Stimulated activated CD8-positive, alpha-beta memory T cell treated with anti-CD3 and anti-CD28 coated beads, Interleukin-15, amount 100 ng/mL, for 24 hours (primary cell): ENCODE results near the gene PEAK1.
A peak's percentile ranks its signal among the peaks of the same experiment; 100 is the strongest.

Experiments
- DNase-seq: peaks from one replicate; pipeline ENCODE4 v3.0.0-alpha.2; 2020; ENCODE audit warnings: low read depth

Gene PEAK1, protein sequence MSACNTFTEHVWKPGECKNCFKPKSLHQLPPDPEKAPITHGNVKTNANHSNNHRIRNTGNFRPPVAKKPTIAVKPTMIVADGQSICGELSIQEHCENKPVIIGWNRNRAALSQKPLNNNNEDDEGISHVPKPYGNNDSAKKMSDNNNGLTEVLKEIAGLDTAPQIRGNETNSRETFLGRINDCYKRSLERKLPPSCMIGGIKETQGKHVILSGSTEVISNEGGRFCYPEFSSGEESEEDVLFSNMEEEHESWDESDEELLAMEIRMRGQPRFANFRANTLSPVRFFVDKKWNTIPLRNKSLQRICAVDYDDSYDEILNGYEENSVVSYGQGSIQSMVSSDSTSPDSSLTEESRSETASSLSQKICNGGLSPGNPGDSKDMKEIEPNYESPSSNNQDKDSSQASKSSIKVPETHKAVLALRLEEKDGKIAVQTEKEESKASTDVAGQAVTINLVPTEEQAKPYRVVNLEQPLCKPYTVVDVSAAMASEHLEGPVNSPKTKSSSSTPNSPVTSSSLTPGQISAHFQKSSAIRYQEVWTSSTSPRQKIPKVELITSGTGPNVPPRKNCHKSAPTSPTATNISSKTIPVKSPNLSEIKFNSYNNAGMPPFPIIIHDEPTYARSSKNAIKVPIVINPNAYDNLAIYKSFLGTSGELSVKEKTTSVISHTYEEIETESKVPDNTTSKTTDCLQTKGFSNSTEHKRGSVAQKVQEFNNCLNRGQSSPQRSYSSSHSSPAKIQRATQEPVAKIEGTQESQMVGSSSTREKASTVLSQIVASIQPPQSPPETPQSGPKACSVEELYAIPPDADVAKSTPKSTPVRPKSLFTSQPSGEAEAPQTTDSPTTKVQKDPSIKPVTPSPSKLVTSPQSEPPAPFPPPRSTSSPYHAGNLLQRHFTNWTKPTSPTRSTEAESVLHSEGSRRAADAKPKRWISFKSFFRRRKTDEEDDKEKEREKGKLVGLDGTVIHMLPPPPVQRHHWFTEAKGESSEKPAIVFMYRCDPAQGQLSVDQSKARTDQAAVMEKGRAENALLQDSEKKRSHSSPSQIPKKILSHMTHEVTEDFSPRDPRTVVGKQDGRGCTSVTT (N-terminal part only)

DNA sequence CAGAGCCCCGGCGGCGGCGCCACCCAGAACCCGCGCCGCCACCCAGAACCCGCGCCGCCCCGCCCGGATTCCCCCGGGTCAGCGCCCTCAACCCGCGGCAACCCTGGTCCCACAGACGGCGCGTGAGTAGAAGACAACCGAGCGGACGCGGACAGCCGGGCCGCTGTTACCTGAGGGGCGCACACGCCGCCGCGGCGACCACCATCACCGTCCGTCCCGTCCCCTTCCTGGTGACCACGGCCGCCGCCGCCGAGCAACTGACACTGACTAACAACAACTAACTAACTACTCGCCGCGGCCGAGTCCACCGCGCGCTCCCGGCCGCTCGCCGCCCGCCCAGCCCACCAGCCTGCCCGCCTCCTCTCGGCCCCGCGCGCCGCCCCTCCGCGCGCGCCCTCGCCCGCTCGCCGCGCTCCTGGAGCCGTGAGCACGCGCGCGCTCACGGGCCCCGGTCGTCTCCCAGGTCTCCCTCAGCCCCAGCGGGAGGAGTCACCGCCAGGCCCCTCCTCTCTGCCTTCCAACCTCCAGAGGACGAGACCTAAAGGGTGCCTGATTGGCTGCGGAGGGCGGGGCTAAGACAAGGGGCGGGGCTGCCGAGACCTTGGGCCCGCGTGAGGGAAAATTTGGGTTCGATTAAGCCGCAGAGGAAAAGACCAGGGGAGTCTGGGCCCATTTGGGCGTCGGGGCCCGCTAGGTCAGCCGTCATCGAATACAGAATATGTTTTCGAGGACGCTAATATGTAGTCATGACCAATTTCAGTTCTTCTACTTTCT lies at the start of gene PEAK1:
Gene PEAK1 (minus strand): TSS at position 269 of the 774 bp plus-strand sequence. CDS start 238,178 bp downstream, outside the sequence.
- DNase-seq, result peak; percentile 97

- no peak for DNase-seq
Measured at GRCh38 chr15:77468896-77469295, 49.0 kb upstream of the PEAK1 start.

DNA sequence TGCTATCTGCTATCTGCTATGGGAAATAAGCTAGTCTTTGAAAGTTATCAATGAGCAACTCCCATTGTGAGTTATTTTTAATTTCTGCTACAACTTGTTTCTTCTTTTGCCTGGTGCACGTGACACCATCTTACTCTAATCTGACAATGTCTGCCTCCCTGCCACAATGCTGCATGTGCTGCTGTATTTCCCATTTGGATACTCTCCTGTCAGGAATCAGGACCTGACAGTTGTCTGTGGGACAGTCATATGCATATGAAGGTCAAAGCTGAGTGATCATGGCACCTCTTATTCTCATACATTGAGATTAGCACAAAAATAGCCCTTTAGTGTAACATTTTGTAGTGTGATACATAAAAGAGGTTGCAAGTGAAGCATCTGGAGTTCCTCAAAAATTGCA lies 46.6 kb upstream of the PEAK1 start:
- no peak for DNase-seq

- no peak for DNase-seq
Measured at GRCh38 chr15:77464129-77464865, 44.4 kb upstream of the PEAK1 start.

- DNase-seq, result no peak
Measured at GRCh38 chr15:77461486-77461885, 41.6 kb upstream of the PEAK1 start.

- DNase-seq, result no peak
Measured at GRCh38 chr15:77459031-77459430, 39.1 kb upstream of the PEAK1 start.

- no peak for DNase-seq
Measured at GRCh38 chr15:77457905-77458265, 38.0 kb upstream of the PEAK1 start.

DNA sequence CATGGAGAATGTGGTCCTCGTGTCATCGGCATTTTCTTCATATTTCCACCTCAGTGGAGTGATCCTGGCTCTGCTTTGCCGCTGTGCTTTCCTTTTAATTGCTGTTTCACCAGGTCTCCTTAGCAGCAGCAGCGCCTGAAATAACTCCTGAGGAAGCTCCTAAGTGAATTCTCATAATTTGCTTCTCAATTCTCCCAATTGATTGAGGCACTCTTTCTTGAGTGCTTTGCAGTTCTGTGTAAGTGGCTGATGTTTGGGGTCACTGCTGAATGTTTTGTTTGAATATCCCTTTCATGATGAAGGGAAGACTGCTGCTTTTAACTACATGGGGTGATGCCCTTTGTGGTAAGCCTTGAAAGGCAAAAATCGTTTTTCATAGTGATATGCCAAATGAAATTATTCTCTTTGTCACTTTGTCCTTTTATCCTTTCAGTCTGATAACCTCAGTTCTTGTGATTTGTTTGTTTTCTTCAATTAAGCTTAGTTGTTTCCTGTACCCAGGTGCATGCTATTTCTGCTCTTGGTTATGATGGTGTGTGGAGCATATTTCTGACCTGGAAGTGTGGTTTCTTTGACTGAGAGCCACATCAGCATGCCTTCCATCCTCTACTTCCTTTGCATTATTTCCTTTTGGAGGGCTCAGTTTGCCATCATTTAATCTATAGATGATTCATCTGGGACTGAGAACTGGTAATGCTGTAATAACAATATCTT lies 37.4 kb upstream of the PEAK1 start:
- no peak for DNase-seq

- DNase-seq, result no peak
Measured at GRCh38 chr15:77456746-77457145, 36.8 kb upstream of the PEAK1 start.

DNA sequence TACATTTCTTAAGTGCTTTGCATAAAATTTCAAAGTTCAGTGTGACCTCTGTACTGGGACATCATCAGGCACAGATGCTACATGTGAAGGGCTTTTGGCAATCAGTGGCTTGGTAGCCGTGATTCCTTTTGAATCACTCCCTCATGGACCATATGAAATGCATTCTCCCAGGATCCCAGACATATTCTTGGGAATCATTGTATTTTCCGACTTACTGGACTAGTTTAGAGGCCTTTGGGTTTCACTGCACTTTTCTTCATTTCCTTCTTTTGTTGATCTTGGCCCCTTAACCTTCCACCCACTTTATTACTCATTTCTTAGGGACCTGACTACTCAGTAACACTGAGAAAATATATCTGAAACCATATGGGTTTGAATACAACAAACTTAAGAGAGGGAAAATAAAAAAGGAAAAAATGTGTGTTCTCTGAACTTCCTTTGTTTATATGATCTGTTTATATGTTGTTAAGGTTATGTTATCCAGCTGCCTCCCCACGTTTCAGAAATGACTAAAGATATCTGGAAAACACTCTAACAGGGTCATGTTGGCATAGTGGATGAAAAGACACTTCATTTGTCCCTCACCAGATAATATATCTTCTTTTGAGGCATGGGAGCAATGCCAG lies 35.9 kb upstream of the PEAK1 start:
- no peak for DNase-seq

- DNase-seq, result no peak
Measured at GRCh38 chr15:77454951-77455350, 35.0 kb upstream of the PEAK1 start.

DNA sequence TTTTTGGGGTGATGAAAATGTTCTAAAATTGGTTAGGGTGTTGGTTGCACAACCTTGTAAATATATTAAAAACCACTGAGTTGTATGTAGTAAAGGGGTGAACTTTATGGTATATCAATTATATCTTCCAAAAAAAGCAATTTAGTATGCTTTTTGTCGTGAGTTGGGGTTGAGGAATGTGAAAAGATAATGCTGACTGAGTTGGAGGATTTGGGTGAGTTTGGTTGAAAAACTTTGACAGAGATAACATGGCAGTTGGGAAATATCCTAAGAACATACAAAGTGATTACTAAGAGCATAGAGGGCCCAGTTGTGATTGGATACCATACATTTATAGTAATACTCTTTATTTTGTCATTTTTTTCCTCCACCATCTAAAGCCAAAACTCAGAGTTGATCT lies 34.4 kb upstream of the PEAK1 start:
- no peak for DNase-seq

DNA sequence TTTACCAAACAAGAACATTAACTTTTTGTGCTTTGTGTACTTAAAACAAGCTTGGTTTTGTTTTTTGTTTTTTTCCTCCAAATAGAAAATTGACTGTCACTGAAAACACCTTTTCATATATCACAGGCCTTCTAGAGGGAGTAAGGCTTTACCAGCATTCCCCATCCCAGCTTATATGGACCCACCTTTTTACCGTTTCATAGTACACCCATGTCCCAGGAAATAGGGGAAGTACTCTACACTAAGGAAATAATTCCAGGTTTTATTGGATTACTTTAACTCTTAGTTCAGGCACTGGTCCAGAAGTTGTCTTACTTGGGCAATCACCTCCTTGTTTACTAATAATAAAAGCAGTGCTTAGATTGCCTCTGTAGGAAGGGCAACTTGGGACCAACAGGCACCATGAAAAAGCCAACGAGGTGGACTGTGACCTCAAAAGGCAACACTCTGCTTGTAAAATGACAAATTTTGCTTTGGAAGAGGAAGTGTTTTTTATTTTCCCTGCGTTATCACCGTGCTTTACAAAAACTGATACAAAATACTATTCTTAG lies 27.0 kb upstream of the PEAK1 start:
- DNase-seq, result no peak

- no peak for DNase-seq
Measured at GRCh38 chr15:77440378-77440999, 20.6 kb upstream of the PEAK1 start.

- DNase-seq, result no peak
Measured at GRCh38 chr15:77437264-77437663, 17.4 kb upstream of the PEAK1 start.

GRCh38 chr15:77436822-77437221 lies 16.9 kb upstream of the PEAK1 start:
- DNase-seq, result no peak

- DNase-seq, result no peak
Measured at GRCh38 chr15:77430652-77431051, 10.7 kb upstream of the PEAK1 start.

DNA sequence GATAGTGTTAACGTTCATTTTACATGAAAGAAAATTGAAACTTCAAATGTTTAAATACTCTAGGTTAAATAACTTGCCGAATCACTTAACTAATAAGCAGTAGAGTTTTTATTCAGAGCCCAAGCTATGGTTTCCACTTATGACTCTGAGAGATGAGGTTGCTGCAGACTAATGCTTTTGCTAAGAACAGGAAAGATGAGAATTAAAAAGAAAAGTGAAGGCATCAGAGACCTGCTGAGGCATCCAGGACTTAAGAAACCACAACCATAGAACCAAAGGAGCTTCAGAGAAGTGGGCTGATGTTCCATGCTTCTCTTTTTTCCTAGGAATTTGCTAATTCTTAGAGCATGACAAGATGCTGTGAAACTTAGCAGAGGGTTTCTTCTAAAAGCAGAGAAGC lies 10.3 kb upstream of the PEAK1 start:
- no peak for DNase-seq

DNA sequence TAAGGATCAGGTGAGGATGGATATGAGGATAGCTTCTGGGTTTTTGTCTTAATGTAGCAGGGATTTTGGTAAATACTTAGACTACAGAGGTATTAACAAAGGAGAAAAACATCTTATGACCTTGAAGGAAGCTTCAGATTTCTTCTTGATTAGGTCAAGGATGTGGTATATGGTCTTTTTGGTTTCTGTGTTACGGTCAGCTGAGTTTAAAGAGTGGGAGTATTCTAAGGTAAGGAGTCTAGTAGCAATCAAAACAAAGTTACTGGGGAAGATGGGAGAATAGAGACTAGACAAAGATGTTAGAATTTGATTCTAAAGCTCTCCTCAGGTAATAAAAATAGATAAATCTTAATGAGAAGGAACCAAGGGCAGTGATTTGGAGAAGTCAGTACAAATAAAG lies 7.0 kb upstream of the PEAK1 start:
- no peak for DNase-seq
